ENCODE results near the gene PANK1. TPM values are rescaled to one million over a fixed set of nuclear protein-coding genes. Genes with fewer than 3 reads are reported as not detected.

Gene PANK1
- polyA plus RNA-seq, 1 experiment = 9.2 TPM

DNA sequence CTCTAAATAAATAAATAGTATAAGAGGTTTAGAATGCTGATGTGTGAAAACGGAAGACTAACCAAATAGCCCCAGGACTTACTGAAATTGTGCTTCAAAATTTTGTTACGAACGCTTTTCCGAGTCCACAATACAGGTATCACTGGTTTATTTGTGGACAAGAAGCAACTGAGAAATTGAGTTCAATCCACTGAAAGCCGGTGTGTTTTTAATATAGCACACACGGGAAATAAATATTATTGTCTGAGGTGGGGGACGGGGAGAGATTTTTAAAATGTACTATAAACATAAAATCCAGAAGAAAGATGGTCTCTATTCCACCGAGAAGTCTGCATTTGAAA, 110.2 kb downstream of the PANK1 start:
- TF ChIP-seq, protein P1, sequence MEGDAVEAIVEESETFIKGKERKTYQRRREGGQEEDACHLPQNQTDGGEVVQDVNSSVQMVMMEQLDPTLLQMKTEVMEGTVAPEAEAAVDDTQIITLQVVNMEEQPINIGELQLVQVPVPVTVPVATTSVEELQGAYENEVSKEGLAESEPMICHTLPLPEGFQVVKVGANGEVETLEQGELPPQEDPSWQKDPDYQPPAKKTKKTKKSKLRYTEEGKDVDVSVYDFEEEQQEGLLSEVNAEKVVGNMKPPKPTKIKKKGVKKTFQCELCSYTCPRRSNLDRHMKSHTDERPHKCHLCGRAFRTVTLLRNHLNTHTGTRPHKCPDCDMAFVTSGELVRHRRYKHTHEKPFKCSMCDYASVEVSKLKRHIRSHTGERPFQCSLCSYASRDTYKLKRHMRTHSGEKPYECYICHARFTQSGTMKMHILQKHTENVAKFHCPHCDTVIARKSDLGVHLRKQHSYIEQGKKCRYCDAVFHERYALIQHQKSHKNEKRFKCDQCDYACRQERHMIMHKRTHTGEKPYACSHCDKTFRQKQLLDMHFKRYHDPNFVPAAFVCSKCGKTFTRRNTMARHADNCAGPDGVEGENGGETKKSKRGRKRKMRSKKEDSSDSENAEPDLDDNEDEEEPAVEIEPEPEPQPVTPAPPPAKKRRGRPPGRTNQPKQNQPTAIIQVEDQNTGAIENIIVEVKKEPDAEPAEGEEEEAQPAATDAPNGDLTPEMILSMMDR (IDR thresholded peaks at IDR 0.05; ENCODE audit: low read depth, low read length) = no peak
- no peaks in the 10 kb centered on the region for H3K9me3 ChIP-seq (ENCODE audit: control insufficient read depth, insufficient read depth, low read length)
- H3K27ac ChIP-seq (ENCODE audit: low read depth, low read length) = no peak overlapping the region
- peaks cover 3% of the 10 kb centered on the region for H3K27me3 ChIP-seq (ENCODE audit: control insufficient read depth, insufficient read depth, low read length)
- POLR2A ChIA-PET = interaction anchor here (0.6 kb wide), 1 partner anchor 23 kb away, joined by 3 read pairs; no protein-coding TSS in a partner anchor
- peak overlapping the region; percentile 63 for H3K4me3 ChIP-seq (ENCODE audit: low read depth, low read length)
- no peak for DNase-seq (ENCODE audit: low read depth, low spot score)
- CTCF ChIA-PET = no interaction called here

Small RNA genes within 50 kb of the gene (small RNA-seq; reads per million reads assigned to genes)
- 474 reads per million, percentile 94 among the genes with 10 or more reads in this experiment for gene MIR107 (ENCODE audit: insufficient read length, low read depth)

Other genes with a start within 250 kb of the PANK1 start
- gene IFIT5, start 230.7 kb downstream of the PANK1 start, polyA plus RNA-seq (2011; rRNA removed) = 11.2 and 14.9 TPM in 2 replicates
- 1.3 and 1.5 TPM in 2 replicates for gene SLC16A12, start 109.6 kb downstream of the PANK1 start, polyA plus RNA-seq (2011; rRNA removed)
- 2.4 and 4.5 TPM in 2 replicates for gene KIF20B, start 56.3 kb upstream of the PANK1 start, polyA plus RNA-seq (2011; rRNA removed)